ENCODE results near the gene CTDSPL. TPM values are rescaled to one million over a fixed set of nuclear protein-coding genes. Genes with fewer than 3 reads are reported as not detected.
"Not testable (repeated sequence)": the region's sequence is repeated elsewhere in the genome, so short reads cannot be mapped to it uniquely, and the experiment has no call there.

Gene CTDSPL
- 100 to 1,000 TPM in 1 of 4 donors, 10 to 100 TPM in 3; 39.8 to 105 (median 56.2) TPM for total RNA-seq

- TF ChIP-seq POLR2AphosphoS5 (IDR thresholded peaks at IDR 0.05) = peak in 1 of 3 donors; percentile 49
- TF ChIP-seq EP300 (IDR thresholded peaks at IDR 0.05; ENCODE audit: low read depth) = no peak
- in situ Hi-C loops (cut with MboI; ENCODE audit: low pct_ligation_motif_present in 1 of 4, low pct_unique_long_range_greater_than_20kb in 1 of 4, low sequenced_read_pairs in 3 of 4) = no loop called here
- Histone ChIP-seq H3K27me3 (no peaks in the 10 kb centered on the region), H3K36me3 (no peaks in the 10 kb centered on the region), H3K4me1 (peaks cover 15 to 41% (median 27%) of the 10 kb centered on the region in 4 donors), H3K27ac (peak within 1 kb of the TSS; percentile 83 to 94 (median 88)), H3K9me3 (no peaks in the 10 kb centered on the region), H3K4me3 (peak within 1 kb of the TSS; percentile 67 to 78 (median 70))
- peak; percentile 54 for DNase-seq
- 0% methylated on average over 13 of the region's 57 CpGs; no CpG with 5 or more reads in 1 of the 2 donors for WGBS, 2 donors (ENCODE audit: low coverage in 1 of 2)
- intact Hi-C loops (cut with DNase I; ENCODE audit: low total_unique reads) = no loop called here
Measured at GRCh38 chr3:37861620-37862041, at the start of gene CTDSPL. Gene CTDSPL, plus strand, starts transcription at chr3:37861880. Its CDS starts 320 bp downstream, at chr3:37862200.

- H3K4me1 ChIP-seq = peaks cover 10 to 35% (median 14%) of the 10 kb centered on the region in 4 donors
- in situ Hi-C loops (cut with MboI; ENCODE audit: low pct_ligation_motif_present in 1 of 4, low pct_unique_long_range_greater_than_20kb in 1 of 4, low sequenced_read_pairs in 3 of 4) (no loop called here), intact Hi-C loops (cut with DNase I; ENCODE audit: low total_unique reads) (no loop called here)
- no peaks in the 10 kb centered on the region for H3K36me3 ChIP-seq
- DNase-seq = no peak
- no peaks in the 10 kb centered on the region for H3K9me3 ChIP-seq
- 63 to 72% methylated on average over 2 to 4 of the region's 4 CpGs for WGBS, 2 donors (ENCODE audit: low coverage in 1 of 2)
- H3K27me3 ChIP-seq = no peaks in the 10 kb centered on the region
- TF ChIP-seq POLR2AphosphoS5 (IDR thresholded peaks at IDR 0.05) = no peak
- H3K4me3 ChIP-seq = no peak overlapping the region
- H3K27ac ChIP-seq = peak overlapping the region; percentile 26 to 50 (median 47)
Measured at GRCh38 chr3:37812499-37812896, 49.2 kb upstream of the CTDSPL start.

- Histone ChIP-seq H3K4me1 (peaks cover 10 to 32% (median 14%) of the 10 kb centered on the region in 4 donors), H3K9me3 (no peaks in the 10 kb centered on the region), H3K27ac (no peak overlapping the region), H3K27me3 (no peaks in the 10 kb centered on the region), H3K4me3 (no peak overlapping the region), H3K36me3 (no peaks in the 10 kb centered on the region)
- intact Hi-C loops (cut with DNase I; ENCODE audit: low total_unique reads) = no loop called here
- TF ChIP-seq CTCF (IDR thresholded peaks at IDR 0.05) (no peak), POLR2A (IDR thresholded peaks at IDR 0.05) (no peak), POLR2AphosphoS5 (IDR thresholded peaks at IDR 0.05) (no peak), EP300 (IDR thresholded peaks at IDR 0.05; ENCODE audit: low read depth) (no peak)
- in situ Hi-C loops (cut with MboI; ENCODE audit: low pct_ligation_motif_present in 1 of 4, low pct_unique_long_range_greater_than_20kb in 1 of 4, low sequenced_read_pairs in 3 of 4) = no loop called here
- 64 to 100% methylated on average over 1 of the region's 1 CpG for WGBS, 2 donors (ENCODE audit: low coverage in 1 of 2)
- no peak for DNase-seq
Measured at GRCh38 chr3:37813403-37813802, 48.3 kb upstream of the CTDSPL start.

- WGBS, 2 donors (ENCODE audit: low coverage in 1 of 2) = 80% methylated on average over 2 of the region's 2 CpGs; no CpG with 5 or more reads in 1 of the 2 donors
- no peaks in the 10 kb centered on the region for H3K27me3 ChIP-seq
- H3K4me1 ChIP-seq = peaks cover 10 to 35% (median 14%) of the 10 kb centered on the region in 4 donors
- H3K4me3 ChIP-seq = no peak overlapping the region
- no peaks in the 10 kb centered on the region for H3K9me3 ChIP-seq
- DNase-seq = no peak
- H3K27ac ChIP-seq = no peak overlapping the region
- intact Hi-C loops (cut with DNase I; ENCODE audit: low total_unique reads) (no loop called here), in situ Hi-C loops (cut with MboI; ENCODE audit: low pct_ligation_motif_present in 1 of 4, low pct_unique_long_range_greater_than_20kb in 1 of 4, low sequenced_read_pairs in 3 of 4) (no loop called here)
- TF ChIP-seq POLR2AphosphoS5 (IDR thresholded peaks at IDR 0.05) (no peak), CTCF (IDR thresholded peaks at IDR 0.05) (peak in 4 of 5 experiments; percentile 23 to 34 (median 28)), POLR2A (IDR thresholded peaks at IDR 0.05) (no peak), EP300 (IDR thresholded peaks at IDR 0.05; ENCODE audit: low read depth) (no peak)
- H3K36me3 ChIP-seq = no peaks in the 10 kb centered on the region
Measured at GRCh38 chr3:37814547-37814946, 47.1 kb upstream of the CTDSPL start.

GRCh38 chr3:37815156-37815555 lies 46.5 kb upstream of the CTDSPL start:
- H3K36me3 ChIP-seq; H3K27ac ChIP-seq; in situ Hi-C loops (cut with MboI; ENCODE audit: low pct_ligation_motif_present in 1 of 4, low pct_unique_long_range_greater_than_20kb in 1 of 4, low sequenced_read_pairs in 3 of 4); H3K27me3 ChIP-seq; H3K4me3 ChIP-seq; H3K9me3 ChIP-seq; DNase-seq: not testable (repeated sequence)
- H3K4me1 ChIP-seq = peaks cover 10 to 38% (median 14%) of the 10 kb centered on the region in 4 donors
- 89% methylated on average over 9 of the region's 9 CpGs; no CpG with 5 or more reads in 1 of the 2 donors for WGBS, 2 donors (ENCODE audit: low coverage in 1 of 2)
- intact Hi-C loops (cut with DNase I; ENCODE audit: low total_unique reads) = loop anchor here (1.0 kb wide), 1 partner anchor 17 kb away; no protein-coding TSS in a partner anchor
